Mammary epithelial cell (primary cell): ENCODE measurements around the gene SIGMAR1.

Experiments
- EZH2 ChIP-seq: IDR thresholded peaks from 2 replicates; pipeline ENCODE4 v1.6.1; 2012; ENCODE audit warnings: low read length, inconsistent platforms, borderline replicate concordance
- TF ChIP-seq, protein P1 (sequence below), 2 donors: IDR thresholded peaks in 1 of 2; conservative IDR thresholded peaks in 1 of 2; 2 replicates each; pipeline ENCODE4 v1.5.1; 2011 to 2012; ENCODE audit warnings: inconsistent platforms in 2 of 2, low read length in 2 of 2, mild to moderate bottlenecking in 2 of 2, control low read depth in 1 of 2, low read depth in 1 of 2; ENCODE audit not compliant: insufficient read depth in 1 of 2; ENCODE audit errors: extremely low read depth in 1 of 2

DNA sequence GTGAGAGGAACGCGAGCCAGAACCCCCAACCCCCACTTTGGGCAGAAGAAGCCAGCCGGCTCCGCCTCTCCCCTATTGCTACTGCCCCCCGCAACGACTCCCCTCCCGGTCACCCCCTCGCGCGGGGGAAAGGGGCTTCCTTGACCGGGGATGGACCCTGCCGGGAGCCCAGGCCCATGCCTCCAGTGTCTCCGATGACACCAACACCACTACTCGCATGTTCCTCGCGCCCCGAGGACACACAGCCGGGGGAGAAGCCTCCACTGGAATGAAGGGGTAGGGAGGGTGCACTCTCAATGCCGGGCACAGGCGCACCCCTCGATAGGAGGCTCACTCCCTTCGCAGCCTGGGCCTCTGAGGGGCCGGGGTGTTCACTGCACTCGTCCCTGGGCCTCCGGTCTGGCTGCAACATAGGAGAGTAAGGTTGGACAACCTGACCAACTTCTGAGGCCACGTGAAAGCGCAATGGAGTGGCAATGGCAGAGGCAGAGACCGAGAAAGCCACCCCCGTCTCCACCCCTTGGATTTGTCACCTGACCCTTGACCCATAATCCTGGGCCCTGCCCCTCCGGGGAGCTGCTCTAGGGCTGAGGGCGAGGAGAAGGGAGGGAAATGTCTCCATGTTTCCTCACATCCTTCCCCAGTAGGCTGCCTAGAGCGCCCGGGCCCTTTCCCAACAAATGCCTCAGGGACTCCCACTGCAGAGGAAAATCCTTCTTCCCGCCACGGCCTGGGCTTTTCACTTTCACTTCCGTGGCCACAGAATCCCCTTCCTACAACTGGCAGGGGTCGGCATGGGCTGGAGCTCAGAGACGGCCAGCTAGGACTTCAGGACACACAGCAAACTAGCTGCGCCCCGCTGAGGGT, 47.0 kb downstream of the SIGMAR1 start:
- no peak for TF ChIP-seq EZH2
- TF ChIP-seq, protein P1, sequence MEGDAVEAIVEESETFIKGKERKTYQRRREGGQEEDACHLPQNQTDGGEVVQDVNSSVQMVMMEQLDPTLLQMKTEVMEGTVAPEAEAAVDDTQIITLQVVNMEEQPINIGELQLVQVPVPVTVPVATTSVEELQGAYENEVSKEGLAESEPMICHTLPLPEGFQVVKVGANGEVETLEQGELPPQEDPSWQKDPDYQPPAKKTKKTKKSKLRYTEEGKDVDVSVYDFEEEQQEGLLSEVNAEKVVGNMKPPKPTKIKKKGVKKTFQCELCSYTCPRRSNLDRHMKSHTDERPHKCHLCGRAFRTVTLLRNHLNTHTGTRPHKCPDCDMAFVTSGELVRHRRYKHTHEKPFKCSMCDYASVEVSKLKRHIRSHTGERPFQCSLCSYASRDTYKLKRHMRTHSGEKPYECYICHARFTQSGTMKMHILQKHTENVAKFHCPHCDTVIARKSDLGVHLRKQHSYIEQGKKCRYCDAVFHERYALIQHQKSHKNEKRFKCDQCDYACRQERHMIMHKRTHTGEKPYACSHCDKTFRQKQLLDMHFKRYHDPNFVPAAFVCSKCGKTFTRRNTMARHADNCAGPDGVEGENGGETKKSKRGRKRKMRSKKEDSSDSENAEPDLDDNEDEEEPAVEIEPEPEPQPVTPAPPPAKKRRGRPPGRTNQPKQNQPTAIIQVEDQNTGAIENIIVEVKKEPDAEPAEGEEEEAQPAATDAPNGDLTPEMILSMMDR (conservative IDR thresholded peaks at IDR 0.05 in 1 of 2, IDR thresholded peaks at IDR 0.05 in 1 of 2; ENCODE audit: extremely low read depth in 1 of 2, insufficient read depth in 1 of 2, low read depth in 1 of 2, low read length in 2 of 2): no peak
